Cortex of kidney (tissue), 1 donor: ENCODE data around the gene RAB8A.
"Not testable (repeated sequence)": the region's sequence is repeated elsewhere in the genome, so short reads cannot be mapped to it uniquely, and the experiment has no call there.

Source experiments
- DNase-seq: peaks from one replicate; lab custom pipeline; 2025; lab: John Stamatoyannopoulos, UW

The RAB8A gene

GRCh38 chr19:16078759-16079707 lies 32.7 kb upstream of the RAB8A start:
- DNase-seq, result no peak

GRCh38 chr19:16084067-16084685 lies 27.5 kb upstream of the RAB8A start:
- DNase-seq, result no peak

DNA sequence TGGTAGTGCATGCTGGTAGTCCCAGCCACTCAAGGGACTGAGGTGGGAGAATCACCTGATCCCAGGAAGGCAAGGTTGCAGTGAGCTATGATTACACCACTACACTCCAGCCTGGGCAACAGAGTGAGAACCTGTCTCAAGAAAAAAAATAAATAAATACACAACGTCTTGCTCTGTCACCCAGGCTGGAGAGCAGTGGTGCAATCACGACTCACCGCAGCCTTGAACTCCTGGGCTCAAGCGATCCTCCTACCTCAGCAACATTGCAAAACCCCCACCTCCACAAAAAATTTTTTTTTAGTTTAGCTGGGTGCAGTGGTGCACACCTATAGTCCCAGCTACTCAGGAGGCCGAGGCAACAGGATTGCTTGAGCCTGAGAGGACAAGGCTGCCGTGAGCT lies 26.6 kb upstream of the RAB8A start:
- DNase-seq, result no peak

- DNase-seq, result not testable (repeated sequence)
Measured at GRCh38 chr19:16087404-16087803, 24.3 kb upstream of the RAB8A start.

- no peak for DNase-seq
Measured at GRCh38 chr19:16087940-16088339, 23.7 kb upstream of the RAB8A start.

DNA sequence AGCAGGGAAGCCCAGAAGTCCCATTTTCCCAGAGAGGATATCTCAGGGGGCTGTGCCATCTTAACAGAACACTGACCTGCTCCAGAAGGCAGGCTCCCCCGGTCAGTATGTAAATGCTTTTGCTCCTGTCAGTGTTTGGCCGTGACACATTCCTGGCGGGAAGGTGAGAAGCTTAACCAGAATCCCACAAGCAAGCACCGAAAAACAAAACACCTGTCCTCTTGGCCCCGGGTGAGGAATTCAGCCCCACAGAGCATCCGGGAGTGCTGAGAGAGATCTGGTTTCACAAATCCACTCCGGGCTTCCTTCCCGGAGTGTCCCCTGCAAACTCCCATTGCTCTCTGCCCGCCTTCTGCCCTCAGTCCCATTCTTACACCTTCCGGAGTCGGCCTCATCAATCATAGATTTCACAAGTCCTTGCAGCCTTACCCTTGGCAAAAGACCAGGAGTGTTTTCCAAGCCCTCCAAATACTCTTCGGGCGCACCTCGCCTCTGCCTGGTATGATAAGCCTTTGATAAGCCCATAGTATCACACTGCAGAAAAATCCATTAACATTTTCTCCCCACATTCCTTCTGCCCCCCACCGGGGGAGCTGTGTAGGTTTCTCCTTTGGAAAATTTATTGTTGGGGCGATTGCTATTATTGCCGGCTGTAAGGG lies 23.2 kb upstream of the RAB8A start:
- DNase-seq, result no peak

DNA sequence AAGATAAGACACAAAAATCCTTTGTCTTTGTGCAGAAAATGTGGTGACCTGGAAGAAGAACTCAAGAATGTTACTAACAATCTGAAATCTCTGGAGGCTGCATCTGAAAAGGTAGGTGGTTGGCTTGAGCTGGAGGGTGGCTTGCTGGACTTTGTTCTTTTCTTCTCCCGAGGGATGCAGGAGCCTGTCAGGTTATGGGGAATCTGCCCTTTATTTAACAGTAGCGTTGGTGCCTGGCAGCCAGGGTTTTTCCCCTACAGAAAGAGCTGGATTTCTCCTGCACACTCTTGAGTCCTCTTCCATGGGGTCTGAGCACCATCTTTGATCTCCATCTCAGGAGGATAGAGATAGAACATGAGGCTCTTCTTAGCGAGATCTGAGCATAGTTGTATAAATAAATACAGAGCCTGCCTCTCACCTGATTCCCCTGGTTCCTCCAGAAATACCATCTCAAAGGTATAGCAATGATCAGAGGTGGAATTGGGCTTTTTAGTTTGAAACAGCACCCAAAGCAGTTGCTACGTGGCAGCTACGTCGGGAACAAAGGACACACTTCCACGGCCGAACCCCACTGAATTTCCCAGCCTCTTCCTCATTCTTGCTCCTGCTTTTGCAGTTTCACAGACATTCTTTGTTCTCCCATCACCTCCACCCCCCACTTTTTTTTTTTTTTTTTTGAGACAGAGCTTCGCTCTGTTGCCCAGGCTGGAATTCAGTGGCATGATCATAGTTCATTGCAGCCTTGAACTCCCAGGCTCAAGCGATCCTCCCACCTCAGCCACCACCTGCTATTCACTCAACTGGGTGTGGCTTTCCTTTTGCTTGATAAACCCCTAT lies 22.5 kb upstream of the RAB8A start:
- DNase-seq, result no peak

- DNase-seq, result no peak
Measured at GRCh38 chr19:16091546-16092475, 19.9 kb upstream of the RAB8A start.

- DNase-seq, result no peak
Measured at GRCh38 chr19:16094360-16095070, 17.2 kb upstream of the RAB8A start.

- DNase-seq, result no peak
Measured at GRCh38 chr19:16095071-16095571, 16.6 kb upstream of the RAB8A start.

DNA sequence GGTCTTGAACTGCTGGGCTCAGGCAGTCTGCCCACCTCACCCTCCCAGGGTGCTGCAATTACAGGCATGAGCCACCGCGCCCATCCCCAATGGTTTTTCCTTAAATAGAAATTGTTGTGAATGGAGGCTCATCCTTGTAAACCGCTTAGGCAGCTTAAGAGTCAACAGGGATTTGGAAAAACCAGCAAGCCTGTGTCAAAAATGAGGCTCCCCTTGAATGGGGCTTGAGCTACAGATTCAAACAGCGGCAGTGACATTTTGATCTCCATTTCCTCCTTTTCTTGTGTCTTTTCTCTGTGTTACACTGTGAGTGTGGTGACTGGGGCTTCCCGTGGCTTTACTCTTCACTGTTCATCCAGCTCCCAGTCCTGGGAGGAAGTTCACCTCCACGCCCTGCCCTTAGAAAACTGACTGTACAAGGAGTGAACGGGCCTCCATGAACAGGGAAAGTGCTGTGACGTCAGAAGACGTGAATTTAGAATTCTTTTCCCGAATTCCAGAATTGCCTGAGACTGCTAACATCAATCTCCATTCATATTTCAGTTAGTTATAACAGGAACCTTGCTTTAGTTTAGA lies 15.3 kb upstream of the RAB8A start:
- no peak for DNase-seq

GRCh38 chr19:16098416-16098768 lies 13.3 kb upstream of the RAB8A start:
- no peak for DNase-seq

- DNase-seq, result no peak
Measured at GRCh38 chr19:16098821-16099220, 12.9 kb upstream of the RAB8A start.

DNA sequence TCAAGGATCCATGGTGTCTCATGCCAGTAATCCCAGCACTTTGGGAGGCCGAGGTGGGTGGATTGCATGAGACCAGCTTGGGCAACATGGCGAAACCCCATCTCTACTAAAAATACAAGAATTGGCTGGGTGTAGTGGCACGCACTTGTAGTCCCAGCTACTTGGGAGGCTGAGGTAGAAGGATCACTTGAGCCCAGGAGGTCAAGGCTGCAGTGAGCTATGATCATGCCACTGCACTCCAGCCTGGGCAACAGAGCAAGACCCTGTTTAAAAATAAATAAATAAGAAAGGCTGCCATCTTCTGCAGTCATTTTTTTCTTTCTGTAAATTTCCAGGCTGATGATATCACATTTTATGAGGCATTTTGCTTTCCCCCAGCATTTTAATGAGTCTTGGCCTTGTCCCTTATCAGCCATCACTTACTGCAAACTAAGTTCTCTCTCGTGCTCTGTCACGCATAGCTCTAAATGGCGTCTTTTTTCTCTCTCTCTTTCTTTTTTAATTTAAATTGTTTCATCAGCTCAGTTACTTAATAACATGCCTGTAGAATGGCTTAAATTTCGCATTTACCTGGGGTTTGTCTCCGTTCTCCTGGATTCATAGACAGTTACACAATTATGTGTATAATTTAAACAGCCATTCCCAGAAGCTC lies 12.2 kb upstream of the RAB8A start:
- DNase-seq, result not testable (repeated sequence)

DNA sequence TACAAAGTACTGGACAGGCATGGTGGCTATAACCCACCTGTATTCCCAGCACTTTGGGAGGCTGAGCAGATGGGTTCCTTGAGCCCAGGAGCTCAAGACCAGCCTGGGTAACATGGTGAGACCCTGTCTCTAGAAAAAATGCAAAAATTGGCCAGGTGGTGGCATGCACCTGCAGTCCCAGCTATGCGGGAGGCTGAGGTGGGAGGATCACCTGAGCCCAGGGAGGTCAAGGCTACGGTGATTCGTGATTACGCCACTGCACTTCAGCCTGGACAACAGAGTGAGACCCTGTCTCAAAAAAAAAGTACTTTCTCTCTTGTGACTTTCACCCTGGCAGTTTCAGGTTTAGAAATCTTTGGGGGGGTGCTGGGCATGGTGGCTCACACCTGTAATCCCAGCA lies 11.2 kb upstream of the RAB8A start:
- no peak for DNase-seq

- no peak for DNase-seq
Measured at GRCh38 chr19:16104722-16105121, 7.0 kb upstream of the RAB8A start.

DNA sequence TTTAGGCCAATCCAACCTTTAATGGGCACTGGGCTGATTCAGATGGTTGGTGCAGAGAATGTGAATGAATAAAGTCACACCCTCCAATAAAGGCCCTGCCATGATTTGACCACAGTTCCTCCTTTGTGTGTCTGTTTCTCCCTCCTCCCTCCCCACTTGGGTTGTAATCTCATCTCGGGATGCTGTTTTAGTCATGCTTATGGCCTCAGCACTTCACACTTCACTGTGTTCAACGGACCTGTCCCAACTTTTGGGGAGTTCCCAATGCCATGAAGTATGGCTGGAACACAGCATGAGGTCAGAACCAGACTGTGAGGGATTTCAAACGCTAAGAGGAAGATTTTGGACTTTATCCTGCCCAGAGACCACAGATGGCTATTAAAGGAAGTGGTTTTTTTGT lies 5.6 kb upstream of the RAB8A start:
- DNase-seq, result no peak

GRCh38 chr19:16111909-16112752 lies 442 bp downstream of the RAB8A start:
- DNase-seq, result no peak
